HFF-Myc (cell line): ENCODE measurements around the gene LMX1B.

Experiments
- DNase-seq: peaks from one replicate; pipeline ENCODE4 v3.0.0-alpha.2; 2011; ENCODE audit warnings: low read depth; ENCODE audit errors: extremely low read depth
- H3K4me3 ChIP-seq: replicated peaks from 2 replicates; pipeline ENCODE4 v1.5.1; 2011; ENCODE audit warnings: low read depth, mild to moderate bottlenecking, control low read depth, low read length
- CTCF ChIP-seq: IDR thresholded peaks from 2 replicates; pipeline ENCODE4 v1.5.1; 2012; ENCODE audit warnings: mild to moderate bottlenecking, low read depth, low read length, control low read depth; ENCODE audit errors: missing control alignments

The LMX1B gene

GRCh38 chr9:126625329-126626126 lies 11.8 kb downstream of the LMX1B start:
- TF ChIP-seq CTCF: no peak
- H3K4me3 ChIP-seq: no peak overlapping the region
- no peak for DNase-seq

GRCh38 chr9:126626127-126626925 lies 12.6 kb downstream of the LMX1B start:
- no peak for DNase-seq
- no peak for TF ChIP-seq CTCF
- no peak overlapping the region for H3K4me3 ChIP-seq

- no peak for DNase-seq
- no peak overlapping the region for H3K4me3 ChIP-seq
- no peak for TF ChIP-seq CTCF
These were observed 13.2 kb downstream of the LMX1B start for GRCh38 chr9:126626926-126627233.

- DNase-seq: peak; percentile 12
- peak overlapping the region; percentile 11; the same call in 1 of the 2 replicates for H3K4me3 ChIP-seq
- TF ChIP-seq CTCF: no peak
These were observed 14.4 kb downstream of the LMX1B start for GRCh38 chr9:126628146-126628545.

GRCh38 chr9:126628969-126629674 lies 15.4 kb downstream of the LMX1B start:
- no peak for DNase-seq
- H3K4me3 ChIP-seq: no peak overlapping the region
- no peak for TF ChIP-seq CTCF

- H3K4me3 ChIP-seq: no peak overlapping the region
- no peak for DNase-seq
- TF ChIP-seq CTCF: no peak
These were observed 16.9 kb downstream of the LMX1B start for GRCh38 chr9:126630458-126631237.
